SK-N-DZ (cell line): ENCODE data around the gene STAB1.
A peak's percentile ranks its signal among the peaks of the same experiment; 100 is the strongest.

Experiments used
- DNase-seq: peaks from one replicate; pipeline ENCODE4 v3.0.0-alpha.2; 2015; ENCODE audit warnings: low spot score

STAB1 gene

DNA sequence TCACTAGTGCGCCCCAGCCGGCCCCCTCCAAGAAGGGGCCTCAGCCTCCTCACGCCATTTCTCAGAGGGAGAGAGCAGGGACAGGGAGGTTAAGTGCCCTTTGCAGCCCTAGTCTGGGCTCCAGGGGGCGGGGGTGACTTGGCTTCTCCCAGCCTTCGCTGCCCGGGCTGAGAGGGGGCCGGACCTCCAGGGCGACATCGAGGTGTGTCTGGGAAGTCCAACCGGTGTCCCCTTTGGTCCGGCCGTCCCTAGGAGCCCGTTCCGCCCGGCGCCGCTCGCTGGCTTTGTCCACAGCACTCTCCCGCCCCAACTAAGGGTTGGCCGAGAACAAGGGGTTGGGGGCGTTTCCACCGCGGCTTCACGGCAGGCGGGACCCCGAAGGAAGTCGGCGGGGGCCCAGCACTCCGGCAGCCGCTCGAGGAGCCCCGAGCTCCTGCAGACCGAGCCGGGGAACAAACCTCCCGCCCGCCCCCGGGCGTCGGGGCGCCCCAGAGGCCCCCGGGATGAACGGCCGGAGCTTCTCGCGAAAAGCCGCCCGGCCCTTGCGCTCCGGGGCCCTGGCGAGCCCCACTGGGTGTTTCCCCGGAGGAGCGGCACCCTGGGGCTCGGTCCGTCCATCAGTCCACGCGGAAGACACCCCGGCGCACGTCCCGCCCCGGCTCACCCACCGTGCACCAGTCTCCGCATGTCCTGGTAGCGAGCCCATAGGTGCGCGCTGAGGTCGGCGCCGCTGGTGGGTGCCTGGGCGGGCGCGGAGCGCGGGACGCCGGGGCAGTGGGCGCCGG lies 37.9 kb downstream of the STAB1 start:
- DNase-seq: no peak

- DNase-seq: peak; percentile 72
These were observed 38.6 kb downstream of the STAB1 start, which contains the start of gene NT5DC2 for GRCh38 chr3:52533623-52534280. TSS of gene NT5DC2 (minus strand) at chr3:52533857. CDS start at chr3:52533737, 120 bp downstream.

DNA sequence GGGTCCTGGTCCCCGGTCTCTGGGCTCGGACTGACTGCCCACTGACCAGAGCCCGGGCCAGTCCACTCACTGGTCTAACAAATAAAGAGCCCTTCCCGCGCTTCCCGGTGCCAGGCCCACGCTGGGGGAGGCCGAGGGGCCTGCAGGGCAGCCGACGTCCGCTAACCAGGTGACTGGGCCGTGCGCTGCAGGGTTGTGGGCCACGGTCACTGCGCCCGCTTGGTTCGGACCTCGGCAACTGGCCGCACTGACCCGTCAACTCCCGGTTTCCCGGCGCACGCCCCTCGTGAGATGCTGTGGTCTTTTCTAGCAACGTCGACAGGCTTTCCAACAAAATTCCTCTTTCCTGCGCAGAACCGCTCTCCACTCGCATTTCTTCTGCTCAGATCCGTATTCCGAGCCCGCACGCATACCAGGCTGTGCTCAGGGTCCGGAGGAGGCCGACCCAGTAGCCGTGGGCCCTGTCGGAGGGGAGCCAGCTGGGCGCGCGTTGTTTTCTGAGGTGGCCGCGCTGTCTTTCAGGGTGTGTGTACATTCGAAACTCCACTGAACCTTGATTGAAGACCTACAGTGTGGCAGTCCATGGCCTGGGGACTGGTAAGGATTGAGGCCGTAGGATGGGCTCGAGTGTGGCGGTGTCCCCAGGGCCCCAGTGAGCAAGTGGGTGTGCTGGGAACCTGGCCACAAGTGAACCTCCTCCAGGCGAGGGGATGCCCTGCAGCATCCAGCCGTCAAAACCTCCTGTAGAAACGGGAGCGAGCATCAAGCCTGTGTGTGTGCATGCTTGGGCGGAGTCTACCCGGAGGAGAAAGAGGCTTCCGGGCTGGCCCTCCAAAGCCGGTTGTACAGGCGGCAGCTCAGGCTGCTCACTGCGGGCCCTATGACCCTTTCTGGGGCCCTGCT lies 39.4 kb downstream of the STAB1 start:
- DNase-seq: peak; percentile 82

- no peak for DNase-seq
These were observed 40.4 kb downstream of the STAB1 start for GRCh38 chr3:52535411-52536111.

DNA sequence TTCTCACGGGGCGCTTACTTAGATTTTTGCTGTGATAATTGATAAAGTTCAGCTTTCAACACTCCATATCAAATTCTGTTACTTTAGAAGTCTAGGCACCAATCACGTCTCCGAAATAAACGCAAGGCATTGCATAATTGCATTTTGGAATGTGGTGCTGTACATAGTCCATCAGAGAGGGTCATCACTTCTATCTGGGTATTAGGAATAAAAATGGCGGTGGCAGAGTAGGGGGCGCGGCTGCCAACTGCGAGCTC lies 40.9 kb downstream of the STAB1 start:
- DNase-seq: no peak

DNA sequence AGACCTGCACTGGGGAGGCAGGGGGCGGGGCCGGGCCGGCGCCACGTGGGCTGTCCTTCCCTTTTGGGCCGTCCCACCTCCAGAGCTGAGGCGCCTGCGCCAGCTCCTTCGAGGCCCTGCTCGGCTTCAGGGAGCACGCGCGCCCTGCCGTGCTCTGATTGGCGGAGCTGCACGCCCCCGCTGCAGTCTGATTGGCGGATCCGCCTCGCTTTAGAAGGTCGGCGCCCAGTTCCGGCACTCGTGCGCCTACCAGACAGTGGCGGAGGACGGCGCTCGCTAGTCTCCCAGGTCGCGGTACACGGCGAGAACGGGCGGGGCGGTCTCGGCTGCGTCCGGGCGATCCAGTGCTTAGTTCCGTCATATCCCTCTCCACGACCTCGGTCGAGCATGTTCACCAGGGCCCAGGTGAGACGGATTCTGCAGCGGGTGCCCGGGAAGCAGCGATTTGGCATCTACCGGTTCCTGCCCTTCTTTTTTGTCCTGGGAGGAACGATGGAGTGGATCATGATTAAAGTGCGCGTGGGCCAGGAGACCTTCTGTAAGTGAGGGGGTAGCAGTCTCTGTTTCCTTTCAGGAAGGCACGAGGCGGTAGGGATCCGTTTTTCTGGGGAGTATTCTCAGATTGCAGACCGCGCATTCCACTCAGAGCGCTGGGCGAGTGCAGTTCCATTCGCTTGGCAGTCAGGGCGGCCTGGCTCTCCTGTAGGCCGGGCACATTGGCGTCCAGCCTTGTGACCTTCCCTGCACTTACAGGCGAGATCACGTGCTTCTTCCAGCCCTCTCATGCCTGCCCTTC lies 41.4 kb downstream of the STAB1 start, which contains the start of gene UQCC5:
UQCC5 (plus strand) TSS at position 237 of the 796 bp plus-strand sequence; CDS start at position 388, 151 bp downstream.
- DNase-seq: peak; percentile 97

DNA sequence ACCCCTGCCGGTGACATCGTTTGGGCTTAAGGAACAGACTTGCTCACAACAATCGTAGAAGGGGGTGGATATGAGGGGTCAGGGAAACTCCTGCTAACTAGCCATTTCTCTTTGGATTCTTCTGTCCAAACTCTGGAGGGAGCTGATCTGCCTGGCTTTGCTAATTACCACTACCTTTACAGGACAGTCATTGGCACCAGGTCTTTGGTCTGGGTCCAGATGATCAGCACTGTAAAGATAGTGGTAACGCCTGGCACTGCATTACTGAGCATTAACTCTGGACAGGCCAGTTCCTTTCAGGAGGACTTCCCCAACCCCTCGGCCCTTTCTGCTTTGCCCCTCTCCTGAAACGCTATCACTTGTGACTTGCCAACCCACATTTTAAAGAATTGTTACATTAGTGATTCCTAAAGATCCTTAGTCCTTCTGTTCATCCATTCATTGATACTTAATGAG lies 42.1 kb downstream of the STAB1 start:
- DNase-seq: no peak

DNA sequence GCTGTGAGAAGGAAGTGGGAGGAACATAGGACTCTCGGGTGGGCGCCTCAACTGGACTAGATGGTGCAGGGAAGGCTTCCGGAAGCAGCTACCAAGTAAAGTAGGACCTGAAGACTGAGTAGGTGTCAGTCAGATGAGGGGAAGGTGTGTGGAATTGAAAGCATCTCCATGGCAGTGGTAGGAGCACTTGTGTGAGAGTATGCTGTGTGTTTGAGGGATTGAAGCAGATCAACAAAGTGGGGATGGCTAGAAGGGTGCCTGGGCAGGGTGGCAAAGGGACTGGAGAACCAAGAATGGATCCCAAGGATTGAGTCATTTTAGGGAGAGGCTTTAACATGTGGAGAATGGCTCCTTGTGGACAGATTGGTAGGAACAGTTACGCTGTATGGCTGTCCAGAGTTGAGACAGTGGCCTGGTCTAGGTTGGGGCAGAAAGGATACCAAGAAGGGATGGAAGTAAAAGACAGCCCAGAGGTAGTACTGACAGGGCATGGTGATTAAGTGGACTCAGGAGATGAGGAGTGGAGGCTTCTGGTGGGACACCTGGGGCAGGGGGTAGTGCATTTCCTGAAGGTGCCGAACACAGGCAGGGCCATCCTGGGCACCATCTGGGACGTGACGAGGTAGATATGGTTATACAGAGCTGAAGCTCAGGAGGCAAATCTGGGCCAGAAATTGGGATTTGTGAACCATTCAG lies 42.7 kb downstream of the STAB1 start:
- DNase-seq: no peak

DNA sequence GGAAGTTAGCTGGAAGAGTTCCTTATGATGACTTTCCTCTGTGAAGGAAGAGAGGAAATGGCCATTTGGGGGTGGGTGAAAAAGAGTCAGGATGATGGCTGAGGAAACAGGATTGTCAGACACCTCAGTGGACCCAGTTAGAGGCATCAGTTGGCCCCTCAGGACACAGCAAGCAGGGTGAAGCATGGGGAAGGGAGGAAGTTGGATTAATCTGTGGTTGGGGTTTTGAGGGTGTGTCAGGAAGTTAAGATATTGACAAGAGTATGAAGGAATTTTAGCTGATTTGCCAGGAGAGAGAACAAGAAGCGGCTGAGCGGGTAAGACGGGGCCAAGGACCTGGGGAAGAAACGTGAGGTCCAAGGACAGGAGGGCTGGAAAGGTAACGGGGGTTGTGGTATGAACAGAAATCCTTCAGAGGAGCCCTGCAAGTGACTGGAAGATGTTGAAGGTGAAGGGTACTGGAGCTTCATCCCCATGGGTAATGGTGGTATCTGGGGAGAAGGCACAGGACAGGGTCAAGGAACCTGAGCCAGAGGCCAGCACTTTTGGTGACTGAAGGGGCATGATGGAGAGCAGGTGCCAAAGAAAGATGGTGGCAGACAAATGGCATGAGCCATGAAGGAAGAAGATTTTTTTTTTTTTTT lies 44.0 kb downstream of the STAB1 start:
- DNase-seq: no peak

GRCh38 chr3:52541050-52541449 lies 45.9 kb downstream of the STAB1 start:
- no peak for DNase-seq

DNA sequence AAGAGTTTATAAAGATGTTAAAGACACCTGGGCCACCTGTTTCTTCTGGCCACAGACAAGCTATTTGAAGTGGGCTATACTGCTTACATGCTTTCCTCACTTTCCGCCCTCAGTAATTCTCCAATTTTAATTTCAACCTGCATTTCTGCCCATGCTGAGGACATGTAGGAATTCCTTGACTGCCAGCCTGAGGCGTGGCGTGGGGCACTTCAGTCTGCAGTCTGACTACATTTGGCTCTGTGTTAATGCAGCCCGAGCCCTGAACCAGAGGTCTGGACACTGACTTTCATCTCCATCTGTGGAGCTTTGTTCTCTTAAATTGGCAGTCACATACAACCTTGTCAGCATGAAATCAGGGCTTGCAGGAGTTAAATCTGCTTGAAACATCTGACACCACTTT lies 49.8 kb downstream of the STAB1 start:
- no peak for DNase-seq

DNA sequence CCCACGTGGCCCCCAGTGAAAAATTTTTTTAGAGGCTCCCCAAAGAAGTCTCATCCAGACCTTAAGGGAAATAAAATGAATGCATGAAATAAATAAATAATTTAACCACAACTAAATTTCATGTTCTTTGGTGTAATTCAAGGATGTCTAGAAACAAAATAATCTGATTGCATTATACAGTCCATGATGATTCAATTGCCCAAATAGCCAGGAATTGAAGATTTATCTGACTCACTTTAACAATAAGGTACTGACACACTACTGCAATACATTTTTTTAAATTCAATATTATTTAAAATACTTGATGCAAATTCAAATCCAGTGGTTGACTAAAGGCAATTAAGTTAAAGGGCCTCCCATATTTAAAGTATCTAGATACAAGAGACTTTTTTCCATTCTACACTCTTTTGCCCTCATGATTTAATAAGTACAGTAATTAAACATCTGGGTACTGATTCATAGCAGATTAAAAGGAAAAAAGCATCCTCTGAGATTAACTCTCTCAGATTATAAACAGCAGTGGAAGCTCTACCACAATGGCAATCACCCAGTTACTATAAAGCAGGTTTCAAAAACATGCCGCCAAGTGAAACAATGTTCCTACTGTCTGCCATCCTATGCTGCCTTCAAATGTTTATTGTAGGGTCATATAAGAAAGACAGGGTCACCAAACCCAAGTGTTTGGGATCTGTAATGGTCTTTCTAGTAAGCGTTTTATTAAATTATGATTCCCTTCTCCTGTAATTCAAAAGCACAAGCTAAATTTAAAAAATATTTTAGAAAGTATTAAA lies 51.2 kb downstream of the STAB1 start:
- no peak for DNase-seq

GRCh38 chr3:52547143-52547542 lies 52.0 kb downstream of the STAB1 start:
- DNase-seq: no peak

GRCh38 chr3:52551118-52551517 lies 56.0 kb downstream of the STAB1 start:
- no peak for DNase-seq

DNA sequence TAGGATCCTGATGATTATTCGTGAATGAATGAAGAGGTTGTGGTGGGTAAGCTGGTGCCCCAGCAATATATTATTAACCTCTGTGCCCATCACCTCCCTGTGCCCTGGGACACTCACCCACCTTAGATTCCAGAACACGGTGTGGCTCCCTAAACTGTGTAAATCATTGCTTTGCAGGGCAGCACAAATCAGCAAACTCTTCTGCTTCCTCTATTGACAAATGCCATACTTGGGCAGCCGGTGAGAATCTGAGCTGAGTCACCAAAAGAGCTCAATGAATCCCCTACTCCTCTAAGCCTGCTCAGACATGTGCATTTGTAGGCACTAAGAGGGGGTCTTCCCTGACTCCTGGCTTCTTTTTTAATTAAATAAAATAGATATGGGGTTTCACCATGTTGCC lies 57.0 kb downstream of the STAB1 start:
- DNase-seq: no peak

GRCh38 chr3:52554026-52554755 lies 59.1 kb downstream of the STAB1 start:
- no peak for DNase-seq

DNA sequence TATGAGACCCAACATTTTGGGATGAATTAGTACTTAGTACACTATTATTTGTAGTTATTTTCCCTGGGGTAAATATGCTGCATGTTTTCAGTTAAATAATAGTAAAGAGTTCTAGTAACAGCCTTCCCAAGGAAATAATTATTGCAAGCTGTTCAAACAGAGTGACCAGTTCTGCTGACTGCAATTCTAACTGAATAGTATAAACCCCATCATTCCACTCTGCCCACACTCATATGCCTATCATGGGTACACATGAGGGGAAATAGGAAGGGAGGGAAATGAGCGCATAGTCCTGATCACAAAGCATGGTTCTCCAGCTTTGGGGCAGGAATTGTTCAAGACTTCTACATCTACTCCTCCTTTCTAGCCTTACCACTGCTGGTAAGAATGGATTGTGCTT lies 59.9 kb downstream of the STAB1 start:
- DNase-seq: no peak
